ENCODE measurements around the gene KRTAP4-12.
"Not testable (repeated sequence)": the region's sequence is repeated elsewhere in the genome, so short reads cannot be mapped to it uniquely, and the experiment has no call there.

Gene KRTAP4-12
- total RNA-seq, result 0 reads per million in 3 donors

- H3K4me1 ChIP-seq (ENCODE audit: control insufficient read depth, insufficient read depth, low read length, poor library complexity, severe bottlenecking), result peaks cover 33% of the 10 kb centered on the region
- DNase-seq, result not testable (repeated sequence)
Observed at GRCh38 chr17:41123991-41124371, at the start of gene KRTAP4-12. Gene KRTAP4-12, minus strand, starts transcription at chr17:41124182. Its CDS starts 60 bp downstream, at chr17:41124122.

GRCh38 chr17:41171886-41172285 lies 47.9 kb upstream of the KRTAP4-12 start:
- no peak for DNase-seq
- no peaks in the 10 kb centered on the region for H3K4me1 ChIP-seq (ENCODE audit: control insufficient read depth, insufficient read depth, low read length, poor library complexity, severe bottlenecking)
- no peak overlapping the region for H3K27ac ChIP-seq (ENCODE audit: insufficient read depth, low read length, poor library complexity, severe bottlenecking)
- H3K27me3 ChIP-seq (replicated peaks; ENCODE audit: control insufficient read depth, insufficient read depth, low read length, poor library complexity, severe bottlenecking), result no peaks in the 10 kb centered on the region
- H3K4me3 ChIP-seq (ENCODE audit: insufficient read depth, low read depth, low read length, poor library complexity, severe bottlenecking), result no peak overlapping the region
- H3K36me3 ChIP-seq (ENCODE audit: control insufficient read depth, insufficient read depth, low read length), result no peaks in the 10 kb centered on the region
- H3K9me3 ChIP-seq (ENCODE audit: control insufficient read depth, low read length), result no peaks in the 10 kb centered on the region

More at GRCh38 chr17:41123991-41124371, at the start of gene KRTAP4-12:
- H3K9me3 ChIP-seq (ENCODE audit: control insufficient read depth, low read length); H3K36me3 ChIP-seq (ENCODE audit: control insufficient read depth, insufficient read depth, low read length); H3K4me3 ChIP-seq (ENCODE audit: insufficient read depth, low read depth, low read length, poor library complexity, severe bottlenecking); H3K27me3 ChIP-seq (replicated peaks; ENCODE audit: control insufficient read depth, insufficient read depth, low read length, poor library complexity, severe bottlenecking); H3K27ac ChIP-seq (ENCODE audit: insufficient read depth, low read length, poor library complexity, severe bottlenecking): not testable (repeated sequence)

- Histone ChIP-seq H3K4me3 (ENCODE audit: insufficient read depth, low read depth, low read length, poor library complexity, severe bottlenecking) (no peak within 1 kb of the TSS), H3K27me3 (replicated peaks; ENCODE audit: control insufficient read depth, insufficient read depth, low read length, poor library complexity, severe bottlenecking) (no peaks in the 10 kb centered on the region), H3K36me3 (ENCODE audit: control insufficient read depth, insufficient read depth, low read length) (no peaks in the 10 kb centered on the region), H3K27ac (ENCODE audit: insufficient read depth, low read length, poor library complexity, severe bottlenecking) (no peak within 1 kb of the TSS), H3K9me3 (ENCODE audit: control insufficient read depth, low read length) (no peaks in the 10 kb centered on the region), H3K4me1 (ENCODE audit: control insufficient read depth, insufficient read depth, low read length, poor library complexity, severe bottlenecking) (no peaks in the 10 kb centered on the region)
- DNase-seq, result no peak
Observed at GRCh38 chr17:41168121-41168520, 44.1 kb upstream of the KRTAP4-12 start, which contains the start of gene KRTAP4-3. Gene KRTAP4-3, minus strand, starts transcription at chr17:41168221. Its CDS starts 49 bp downstream, at chr17:41168172.

GRCh38 chr17:41167561-41167960 lies 43.6 kb upstream of the KRTAP4-12 start:
- DNase-seq, result no peak

GRCh38 chr17:41163828-41164227 lies 39.8 kb upstream of the KRTAP4-12 start:
- Histone ChIP-seq H3K27me3 (replicated peaks; ENCODE audit: control insufficient read depth, insufficient read depth, low read length, poor library complexity, severe bottlenecking) (peaks cover 3% of the 10 kb centered on the region), H3K36me3 (ENCODE audit: control insufficient read depth, insufficient read depth, low read length) (no peaks in the 10 kb centered on the region), H3K9me3 (ENCODE audit: control insufficient read depth, low read length) (no peaks in the 10 kb centered on the region), H3K4me3 (ENCODE audit: insufficient read depth, low read depth, low read length, poor library complexity, severe bottlenecking) (no peak overlapping the region), H3K27ac (ENCODE audit: insufficient read depth, low read length, poor library complexity, severe bottlenecking) (no peak overlapping the region), H3K4me1 (ENCODE audit: control insufficient read depth, insufficient read depth, low read length, poor library complexity, severe bottlenecking) (no peaks in the 10 kb centered on the region)
- DNase-seq, result no peak

More at GRCh38 chr17:41167561-41167960, 43.6 kb upstream of the KRTAP4-12 start:
- Histone ChIP-seq H3K9me3 (ENCODE audit: control insufficient read depth, low read length) (no peaks in the 10 kb centered on the region), H3K36me3 (ENCODE audit: control insufficient read depth, insufficient read depth, low read length) (no peaks in the 10 kb centered on the region), H3K4me3 (ENCODE audit: insufficient read depth, low read depth, low read length, poor library complexity, severe bottlenecking) (no peak overlapping the region), H3K27me3 (replicated peaks; ENCODE audit: control insufficient read depth, insufficient read depth, low read length, poor library complexity, severe bottlenecking) (no peaks in the 10 kb centered on the region), H3K4me1 (ENCODE audit: control insufficient read depth, insufficient read depth, low read length, poor library complexity, severe bottlenecking) (no peaks in the 10 kb centered on the region), H3K27ac (ENCODE audit: insufficient read depth, low read length, poor library complexity, severe bottlenecking) (no peak overlapping the region)

- no peak within 1 kb of the TSS for H3K27ac ChIP-seq (ENCODE audit: insufficient read depth, low read length, poor library complexity, severe bottlenecking)
Observed at GRCh38 chr17:41160648-41161047, 36.7 kb upstream of the KRTAP4-12 start, which contains the start of gene KRTAP4-4. Gene KRTAP4-4, minus strand, starts transcription at chr17:41160748. Its CDS starts 57 bp downstream, at chr17:41160691.

GRCh38 chr17:41160190-41160589 lies 36.2 kb upstream of the KRTAP4-12 start:
- not testable (repeated sequence) for H3K4me1 ChIP-seq (ENCODE audit: control insufficient read depth, insufficient read depth, low read length, poor library complexity, severe bottlenecking); H3K36me3 ChIP-seq (ENCODE audit: control insufficient read depth, insufficient read depth, low read length); H3K4me3 ChIP-seq (ENCODE audit: insufficient read depth, low read depth, low read length, poor library complexity, severe bottlenecking); DNase-seq; H3K9me3 ChIP-seq (ENCODE audit: control insufficient read depth, low read length); H3K27me3 ChIP-seq (replicated peaks; ENCODE audit: control insufficient read depth, insufficient read depth, low read length, poor library complexity, severe bottlenecking); H3K27ac ChIP-seq (ENCODE audit: insufficient read depth, low read length, poor library complexity, severe bottlenecking)

More at GRCh38 chr17:41160648-41161047, 36.7 kb upstream of the KRTAP4-12 start, which contains the start of gene KRTAP4-4:
- H3K4me3 ChIP-seq (ENCODE audit: insufficient read depth, low read depth, low read length, poor library complexity, severe bottlenecking), result no peak within 1 kb of the TSS
- no peaks in the 10 kb centered on the region for H3K36me3 ChIP-seq (ENCODE audit: control insufficient read depth, insufficient read depth, low read length)
- no peaks in the 10 kb centered on the region for H3K9me3 ChIP-seq (ENCODE audit: control insufficient read depth, low read length)
- H3K4me1 ChIP-seq (ENCODE audit: control insufficient read depth, insufficient read depth, low read length, poor library complexity, severe bottlenecking), result no peaks in the 10 kb centered on the region
- peaks cover 3% of the 10 kb centered on the region for H3K27me3 ChIP-seq (replicated peaks; ENCODE audit: control insufficient read depth, insufficient read depth, low read length, poor library complexity, severe bottlenecking)
- no peak for DNase-seq

GRCh38 chr17:41153856-41154255 lies 29.9 kb upstream of the KRTAP4-12 start:
- DNase-seq, result no peak
- no peaks in the 10 kb centered on the region for H3K36me3 ChIP-seq (ENCODE audit: control insufficient read depth, insufficient read depth, low read length)
- H3K4me3 ChIP-seq (ENCODE audit: insufficient read depth, low read depth, low read length, poor library complexity, severe bottlenecking), result no peak overlapping the region
- H3K27me3 ChIP-seq (replicated peaks; ENCODE audit: control insufficient read depth, insufficient read depth, low read length, poor library complexity, severe bottlenecking), result no peaks in the 10 kb centered on the region
- H3K4me1 ChIP-seq (ENCODE audit: control insufficient read depth, insufficient read depth, low read length, poor library complexity, severe bottlenecking), result no peaks in the 10 kb centered on the region
- H3K9me3 ChIP-seq (ENCODE audit: control insufficient read depth, low read length), result no peaks in the 10 kb centered on the region
- no peak overlapping the region for H3K27ac ChIP-seq (ENCODE audit: insufficient read depth, low read length, poor library complexity, severe bottlenecking)

GRCh38 chr17:41151525-41151924 lies 27.5 kb upstream of the KRTAP4-12 start:
- H3K4me1 ChIP-seq (ENCODE audit: control insufficient read depth, insufficient read depth, low read length, poor library complexity, severe bottlenecking), result no peaks in the 10 kb centered on the region
- H3K4me3 ChIP-seq (ENCODE audit: insufficient read depth, low read depth, low read length, poor library complexity, severe bottlenecking), result no peak overlapping the region
- no peak for DNase-seq
- H3K9me3 ChIP-seq (ENCODE audit: control insufficient read depth, low read length), result no peaks in the 10 kb centered on the region
- H3K36me3 ChIP-seq (ENCODE audit: control insufficient read depth, insufficient read depth, low read length), result no peaks in the 10 kb centered on the region
- no peaks in the 10 kb centered on the region for H3K27me3 ChIP-seq (replicated peaks; ENCODE audit: control insufficient read depth, insufficient read depth, low read length, poor library complexity, severe bottlenecking)
- H3K27ac ChIP-seq (ENCODE audit: insufficient read depth, low read length, poor library complexity, severe bottlenecking), result no peak overlapping the region

- Histone ChIP-seq H3K27me3 (replicated peaks; ENCODE audit: control insufficient read depth, insufficient read depth, low read length, poor library complexity, severe bottlenecking) (no peaks in the 10 kb centered on the region), H3K36me3 (ENCODE audit: control insufficient read depth, insufficient read depth, low read length) (no peaks in the 10 kb centered on the region), H3K9me3 (ENCODE audit: control insufficient read depth, low read length) (no peaks in the 10 kb centered on the region), H3K4me1 (ENCODE audit: control insufficient read depth, insufficient read depth, low read length, poor library complexity, severe bottlenecking) (no peaks in the 10 kb centered on the region), H3K4me3 (ENCODE audit: insufficient read depth, low read depth, low read length, poor library complexity, severe bottlenecking) (no peak overlapping the region), H3K27ac (ENCODE audit: insufficient read depth, low read length, poor library complexity, severe bottlenecking) (no peak overlapping the region)
- DNase-seq, result no peak
Observed at GRCh38 chr17:41150026-41150425, 26.0 kb upstream of the KRTAP4-12 start.
